ENCODE measurements around the gene SND1. TPM values are rescaled to one million over a fixed set of nuclear protein-coding genes. Genes with fewer than 3 reads are reported as not detected.

SND1 gene
- total and polyA plus RNA-seq, 2 donors (not counting 1 experiment from before 2014, with no cell fraction given) = 137 to 174 TPM

DNA sequence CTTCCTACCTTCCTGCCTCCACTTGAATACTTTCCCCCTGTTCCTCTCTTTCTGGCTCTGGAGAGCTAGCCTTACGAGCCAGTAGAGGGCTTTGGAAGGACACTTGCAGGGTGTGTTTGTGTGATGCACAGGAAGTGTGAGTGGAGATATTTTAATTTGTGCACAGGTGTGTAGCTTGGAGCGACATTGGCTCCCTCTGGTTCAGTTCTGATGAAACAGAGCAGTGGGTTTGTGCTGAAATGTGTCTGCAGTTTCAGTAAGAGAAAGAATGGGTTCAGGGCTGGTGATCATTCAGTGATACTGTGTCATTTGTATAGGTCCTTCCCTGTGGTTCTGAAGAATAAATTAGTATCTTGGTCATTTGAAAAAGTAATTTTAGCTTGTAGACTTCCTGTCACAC is 86.9 kb downstream of the SND1 start:
- Histone ChIP-seq H3K9ac (ENCODE audit: insufficient read depth, low read length) (no peak overlapping the region), H3K27ac (ENCODE audit: insufficient read depth, low read length) (no peak overlapping the region), H4K20me1 (ENCODE audit: control insufficient read depth, extremely low read depth, insufficient read depth, low read length) (no peaks in the 10 kb centered on the region), H3K9me3 (ENCODE audit: control insufficient read depth, insufficient read depth, low read depth, low read length) (no peaks in the 10 kb centered on the region), H3K36me3 (ENCODE audit: control insufficient read depth, insufficient read depth, low read length) (peaks cover 3% of the 10 kb centered on the region), H3K4me2 (ENCODE audit: extremely low read depth, insufficient read depth, low read length) (no peak overlapping the region), H3K27me3 (ENCODE audit: control insufficient read depth, insufficient read depth, low read length) (no peaks in the 10 kb centered on the region), H2AFZ (ENCODE audit: low read length) (no peak overlapping the region), H3K4me1 (ENCODE audit: control insufficient read depth, extremely low read depth, insufficient read depth, low read length) (no peaks in the 10 kb centered on the region), H3K79me2 (ENCODE audit: control insufficient read depth, insufficient read depth, low read length) (peaks cover 17% of the 10 kb centered on the region), H3K4me3 (replicated peaks in 1 of 4; ENCODE audit: control extremely low read depth in 1 of 4, insufficient read depth in 1 of 4, low read depth in 3 of 4, low read length in 4 of 4) (no peak overlapping the region)
- TF ChIP-seq EZH2 (IDR thresholded peaks at IDR 0.05; ENCODE audit: low read length, missing control alignments) = no peak
- TF ChIP-seq, protein P1, sequence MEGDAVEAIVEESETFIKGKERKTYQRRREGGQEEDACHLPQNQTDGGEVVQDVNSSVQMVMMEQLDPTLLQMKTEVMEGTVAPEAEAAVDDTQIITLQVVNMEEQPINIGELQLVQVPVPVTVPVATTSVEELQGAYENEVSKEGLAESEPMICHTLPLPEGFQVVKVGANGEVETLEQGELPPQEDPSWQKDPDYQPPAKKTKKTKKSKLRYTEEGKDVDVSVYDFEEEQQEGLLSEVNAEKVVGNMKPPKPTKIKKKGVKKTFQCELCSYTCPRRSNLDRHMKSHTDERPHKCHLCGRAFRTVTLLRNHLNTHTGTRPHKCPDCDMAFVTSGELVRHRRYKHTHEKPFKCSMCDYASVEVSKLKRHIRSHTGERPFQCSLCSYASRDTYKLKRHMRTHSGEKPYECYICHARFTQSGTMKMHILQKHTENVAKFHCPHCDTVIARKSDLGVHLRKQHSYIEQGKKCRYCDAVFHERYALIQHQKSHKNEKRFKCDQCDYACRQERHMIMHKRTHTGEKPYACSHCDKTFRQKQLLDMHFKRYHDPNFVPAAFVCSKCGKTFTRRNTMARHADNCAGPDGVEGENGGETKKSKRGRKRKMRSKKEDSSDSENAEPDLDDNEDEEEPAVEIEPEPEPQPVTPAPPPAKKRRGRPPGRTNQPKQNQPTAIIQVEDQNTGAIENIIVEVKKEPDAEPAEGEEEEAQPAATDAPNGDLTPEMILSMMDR (conservative IDR thresholded peaks at IDR 0.05 in 1 of 2, IDR thresholded peaks at IDR 0.05 in 1 of 2; ENCODE audit: low read depth in 1 of 2, low read length in 2 of 2) = no peak
- DNase-seq (ENCODE audit: low read depth in 2 of 2) = no peak

DNA sequence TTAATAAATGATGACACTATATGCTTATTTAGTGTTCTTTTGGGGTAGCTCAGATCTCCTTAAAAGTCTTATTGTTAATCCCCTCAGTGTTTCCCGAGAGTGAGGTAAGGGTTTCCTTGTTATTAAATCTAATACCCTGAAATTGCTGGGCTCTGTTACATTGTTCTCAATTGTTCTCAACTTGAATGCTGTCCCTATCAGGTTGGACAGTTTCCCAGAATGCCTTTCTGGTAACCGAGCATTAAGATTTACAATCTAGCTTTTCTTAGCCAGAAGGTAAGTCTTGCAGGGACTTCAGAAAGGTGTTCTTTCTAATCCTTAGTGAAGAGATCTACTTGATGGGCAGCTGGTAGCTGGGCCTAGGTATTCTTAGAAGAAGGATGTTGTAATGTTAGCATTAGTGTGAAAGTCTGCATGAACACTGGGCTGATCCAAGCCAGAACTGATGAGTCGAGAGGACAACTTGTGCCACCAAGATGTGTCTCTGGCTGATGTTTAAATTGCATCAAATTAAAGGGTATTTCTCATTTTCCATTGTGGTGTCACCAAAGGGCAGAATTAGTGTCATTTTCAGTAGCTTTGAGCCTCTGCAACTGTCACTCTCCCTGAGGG is 89.9 kb downstream of the SND1 start:
- DNase-seq (ENCODE audit: low read depth in 2 of 2) = no peak
- no peaks in the 10 kb centered on the region for H4K20me1 ChIP-seq (ENCODE audit: control insufficient read depth, extremely low read depth, insufficient read depth, low read length)
- H3K9ac ChIP-seq (ENCODE audit: insufficient read depth, low read length) = no peak overlapping the region
- no peak overlapping the region for H3K27ac ChIP-seq (ENCODE audit: insufficient read depth, low read length)
- no peak overlapping the region for H3K4me3 ChIP-seq (replicated peaks in 1 of 4; ENCODE audit: control extremely low read depth in 1 of 4, insufficient read depth in 1 of 4, low read depth in 3 of 4, low read length in 4 of 4)
- H3K79me2 ChIP-seq (ENCODE audit: control insufficient read depth, insufficient read depth, low read length) = peaks cover 23% of the 10 kb centered on the region
- H3K36me3 ChIP-seq (ENCODE audit: control insufficient read depth, insufficient read depth, low read length) = peaks cover 1% of the 10 kb centered on the region
- H3K4me1 ChIP-seq (ENCODE audit: control insufficient read depth, extremely low read depth, insufficient read depth, low read length) = no peaks in the 10 kb centered on the region
- TF ChIP-seq, protein P1 (conservative IDR thresholded peaks at IDR 0.05 in 1 of 2, IDR thresholded peaks at IDR 0.05 in 1 of 2; ENCODE audit: low read depth in 1 of 2, low read length in 2 of 2) = no peak
- no peak for TF ChIP-seq EZH2 (IDR thresholded peaks at IDR 0.05; ENCODE audit: low read length, missing control alignments)
- H2AFZ ChIP-seq (ENCODE audit: low read length) = no peak overlapping the region
- no peaks in the 10 kb centered on the region for H3K9me3 ChIP-seq (ENCODE audit: control insufficient read depth, insufficient read depth, low read depth, low read length)
- H3K27me3 ChIP-seq (ENCODE audit: control insufficient read depth, insufficient read depth, low read length) = no peaks in the 10 kb centered on the region
- no peak overlapping the region for H3K4me2 ChIP-seq (ENCODE audit: extremely low read depth, insufficient read depth, low read length)

DNA sequence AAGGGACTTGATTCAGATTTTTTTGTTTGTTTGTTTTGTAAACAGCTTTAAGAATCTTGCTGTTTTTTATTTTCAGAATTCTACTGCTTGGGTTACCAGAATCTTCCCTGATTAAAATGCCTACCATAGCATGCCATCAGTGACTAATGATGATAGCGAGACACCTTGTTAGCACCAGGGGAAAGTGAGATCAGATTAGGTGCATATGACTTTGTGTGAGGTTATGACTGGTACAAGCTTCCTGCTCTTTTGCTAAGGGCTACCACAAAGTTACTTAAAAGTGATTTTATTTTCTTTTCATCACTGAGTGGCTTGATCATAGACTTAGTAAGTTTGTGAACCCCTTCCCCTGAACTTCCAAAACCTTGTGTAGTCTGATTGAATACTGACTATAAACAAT is 93.5 kb downstream of the SND1 start:
- DNase-seq (ENCODE audit: low read depth in 2 of 2) = no peak
- Histone ChIP-seq H3K4me2 (ENCODE audit: extremely low read depth, insufficient read depth, low read length) (no peak overlapping the region), H2AFZ (ENCODE audit: low read length) (no peak overlapping the region), H3K27ac (ENCODE audit: insufficient read depth, low read length) (no peak overlapping the region), H3K4me3 (replicated peaks in 1 of 4; ENCODE audit: control extremely low read depth in 1 of 4, insufficient read depth in 1 of 4, low read depth in 3 of 4, low read length in 4 of 4) (no peak overlapping the region), H3K9ac (ENCODE audit: insufficient read depth, low read length) (no peak overlapping the region), H3K27me3 (ENCODE audit: control insufficient read depth, insufficient read depth, low read length) (no peaks in the 10 kb centered on the region), H3K36me3 (ENCODE audit: control insufficient read depth, insufficient read depth, low read length) (no peaks in the 10 kb centered on the region), H3K9me3 (ENCODE audit: control insufficient read depth, insufficient read depth, low read depth, low read length) (no peaks in the 10 kb centered on the region), H3K4me1 (ENCODE audit: control insufficient read depth, extremely low read depth, insufficient read depth, low read length) (no peaks in the 10 kb centered on the region), H4K20me1 (ENCODE audit: control insufficient read depth, extremely low read depth, insufficient read depth, low read length) (no peaks in the 10 kb centered on the region), H3K79me2 (ENCODE audit: control insufficient read depth, insufficient read depth, low read length) (peaks cover 33% of the 10 kb centered on the region)
- TF ChIP-seq, protein P1 (conservative IDR thresholded peaks at IDR 0.05 in 1 of 2, IDR thresholded peaks at IDR 0.05 in 1 of 2; ENCODE audit: low read depth in 1 of 2, low read length in 2 of 2) = no peak
- no peak for TF ChIP-seq EZH2 (IDR thresholded peaks at IDR 0.05; ENCODE audit: low read length, missing control alignments)
